GM12878 (cell line): ENCODE measurements around the gene CAB39.

Experiments used
- EP300 ChIP-seq, 2 experiments: fragments of 150-350 bp in 1 of 2; IDR thresholded peaks; 2 replicates each; pipeline ENCODE4 v1.6.1; 2011 to 2012; ENCODE audit warnings: low read depth in 2 of 2, low read length in 2 of 2, borderline replicate concordance in 1 of 2, improper control_type of control experiment in 1 of 2, inconsistent platforms in 1 of 2; ENCODE audit not compliant: control insufficient read depth in 1 of 2
- ESRRA ChIP-seq: IDR thresholded peaks from 2 replicates; pipeline ENCODE4 v1.6.1; 2012; ENCODE audit warnings: mild to moderate bottlenecking, low read length, improper control_type of control experiment
- EZH2 ChIP-seq: IDR thresholded peaks from 2 replicates; pipeline ENCODE4 v1.6.1; 2012; ENCODE audit warnings: low read depth, mild to moderate bottlenecking, control low read depth, inconsistent platforms, low read length, borderline replicate concordance; ENCODE audit not compliant: control insufficient read depth
- LARP7 ChIP-seq: fragments of 450-650 bp; IDR thresholded peaks from 2 replicates; pipeline ENCODE4 v1.6.1; 2017; ENCODE audit warnings: mild to moderate bottlenecking
- MXI1 ChIP-seq: fragments of 150-350 bp; IDR thresholded peaks from 2 replicates; pipeline ENCODE4 v1.6.1; 2011; ENCODE audit warnings: low read depth, mild to moderate bottlenecking, inconsistent platforms, low read length, improper control_type of control experiment
- NKRF ChIP-seq: fragments of 450-650 bp; conservative IDR thresholded peaks from 2 replicates; pipeline ENCODE4 v1.6.1; 2017; ENCODE audit warnings: mild to moderate bottlenecking, moderate library complexity
- POLR2A ChIP-seq: IDR thresholded peaks from 2 replicates; pipeline ENCODE4 v1.6.1; 2011; ENCODE audit warnings: low read depth, mild to moderate bottlenecking, low read length
- RCOR1 ChIP-seq: conservative IDR thresholded peaks from 2 replicates; pipeline ENCODE4 v1.6.1; 2012; ENCODE audit warnings: low read depth, low read length, improper control_type of control experiment
- RELB ChIP-seq: fragments of 450-650 bp; IDR thresholded peaks from 2 replicates; pipeline ENCODE4 v1.6.1; 2017; ENCODE audit warnings: low read depth, mild to moderate bottlenecking, moderate library complexity
- SP1 ChIP-seq: IDR thresholded peaks from one replicate; pipeline ENCODE4 v1.6.1; 2011; ENCODE audit warnings: low read depth, low read length
- ZBTB11 ChIP-seq: fragments of 450-650 bp; formaldehyde crosslinking; IDR thresholded peaks from 2 replicates; pipeline ENCODE4 v1.5.0; 2022; ENCODE audit warnings: mild to moderate bottlenecking, missing genetic modification characterization
- TF ChIP-seq, protein P1 (sequence below), 3 experiments: IDR thresholded peaks in 2 of 3; conservative IDR thresholded peaks in 1 of 3; 2 replicates each; pipeline ENCODE4 v1.5.1; 2011; ENCODE audit warnings: low read depth in 3 of 3, low read length in 3 of 3, mild to moderate bottlenecking in 3 of 3, control low read depth in 2 of 3, moderate library complexity in 2 of 3, inconsistent platforms in 1 of 3, mixed read lengths in 1 of 3; ENCODE audit not compliant: control insufficient read depth in 2 of 3, insufficient read depth in 1 of 3; ENCODE audit errors: extremely low read depth in 1 of 3

- TF ChIP-seq EZH2 (no peak), EP300 (IDR thresholded peaks at IDR 0.05; ENCODE audit: borderline replicate concordance in 1 of 2, control insufficient read depth in 1 of 2, low read depth in 2 of 2, low read length in 2 of 2) (no peak), ESRRA (no peak), LARP7 (no peak), NKRF (no peak), MXI1 (no peak), RCOR1 (no peak), POLR2A (no peak), RELB (0 out of 2 replicates have a peak, but pooled peaks have one; percentile 22), SP1 (no peak), ZBTB11 (CRISPR knock-in tag) (no peak)
- TF ChIP-seq, protein P1, sequence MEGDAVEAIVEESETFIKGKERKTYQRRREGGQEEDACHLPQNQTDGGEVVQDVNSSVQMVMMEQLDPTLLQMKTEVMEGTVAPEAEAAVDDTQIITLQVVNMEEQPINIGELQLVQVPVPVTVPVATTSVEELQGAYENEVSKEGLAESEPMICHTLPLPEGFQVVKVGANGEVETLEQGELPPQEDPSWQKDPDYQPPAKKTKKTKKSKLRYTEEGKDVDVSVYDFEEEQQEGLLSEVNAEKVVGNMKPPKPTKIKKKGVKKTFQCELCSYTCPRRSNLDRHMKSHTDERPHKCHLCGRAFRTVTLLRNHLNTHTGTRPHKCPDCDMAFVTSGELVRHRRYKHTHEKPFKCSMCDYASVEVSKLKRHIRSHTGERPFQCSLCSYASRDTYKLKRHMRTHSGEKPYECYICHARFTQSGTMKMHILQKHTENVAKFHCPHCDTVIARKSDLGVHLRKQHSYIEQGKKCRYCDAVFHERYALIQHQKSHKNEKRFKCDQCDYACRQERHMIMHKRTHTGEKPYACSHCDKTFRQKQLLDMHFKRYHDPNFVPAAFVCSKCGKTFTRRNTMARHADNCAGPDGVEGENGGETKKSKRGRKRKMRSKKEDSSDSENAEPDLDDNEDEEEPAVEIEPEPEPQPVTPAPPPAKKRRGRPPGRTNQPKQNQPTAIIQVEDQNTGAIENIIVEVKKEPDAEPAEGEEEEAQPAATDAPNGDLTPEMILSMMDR (IDR thresholded peaks at IDR 0.05 in 2 of 3, conservative IDR thresholded peaks at IDR 0.05 in 1 of 3; ENCODE audit: control insufficient read depth in 2 of 3, extremely low read depth in 1 of 3, insufficient read depth in 1 of 3, low read depth in 3 of 3, low read length in 3 of 3), result no peak
Measured at GRCh38 chr2:230758566-230759480, 46.2 kb downstream of the CAB39 start.
